T-cell (primary cell): ENCODE measurements around the gene ABHD16A. TPM values are rescaled to one million over a fixed set of nuclear protein-coding genes. Genes with fewer than 3 reads are reported as not detected.

Experiments used
- ATAC-seq, 4 experiments: fragments of 200-7000 bp in 3 of 4; fragments of 150-1000 bp in 1 of 4; cut with Tn5 transposase; replicated peaks in 1 of 4; 1 replicate in 3 of 4; 2 replicates in 1 of 4; pipeline ENCODE4 v1.10.0; 2021; ENCODE audit warnings: moderate library complexity in 3 of 4, mild to moderate bottlenecking in 2 of 4, moderate number of reproducible peaks in 1 of 4
- CTCF ChIA-PET, 2 donors: fragments of 300-600 bp; sonication (Branson Sonifier 250); formaldehyde crosslinking; loops; one replicate each; lab custom pipeline; 2022; ENCODE audit warnings: antibody characterized with exemption in 2 of 2; lab: Charles Lee
- POLR2A ChIA-PET, 2 donors: fragments of 300-600 bp; sonication (Branson Sonifier 250); formaldehyde crosslinking; loops; one replicate each; lab custom pipeline; 2022; ENCODE audit warnings: antibody characterized with exemption in 2 of 2; lab: Charles Lee
- DNase-seq, 35 experiments: peaks; one replicate each; pipeline versions ENCODE4 v3.0.0 to v3.0.0-alpha.2; 2013 to 2023
- H3K27ac ChIP-seq: one replicate; pipeline ENCODE4 v1.5.1; 2013; ENCODE audit warnings: low read length
- H3K27me3 ChIP-seq, 2 experiments: replicated peaks in 1 of 2; 1 replicate in 1 of 2; 2 replicates in 1 of 2; pipeline versions ENCODE4 v1.6.1 to v1.7.0; 2013; ENCODE audit warnings: low read length in 1 of 2, mixed read lengths in 1 of 2; ENCODE audit not compliant: control insufficient read depth in 2 of 2, insufficient read depth in 2 of 2; ENCODE audit errors: extremely low read depth in 1 of 2
- H3K36me3 ChIP-seq, 2 donors: 1 replicate in 1 of 2; 2 replicates in 1 of 2; pipeline versions ENCODE4 v1.6.1 to v1.7.0; 2013; ENCODE audit warnings: low read length in 1 of 2; ENCODE audit not compliant: control insufficient read depth in 2 of 2, insufficient read depth in 1 of 2; ENCODE audit errors: extremely low read depth in 1 of 2
- H3K4me1 ChIP-seq, 2 experiments: 1 replicate in 1 of 2; 2 replicates in 1 of 2; pipeline versions ENCODE4 v1.6.1 to v1.7.0; 2013; ENCODE audit warnings: low read length in 2 of 2, mixed read lengths in 1 of 2; ENCODE audit not compliant: insufficient read depth in 2 of 2, control insufficient read depth in 1 of 2; ENCODE audit errors: extremely low read depth in 1 of 2
- H3K4me3 ChIP-seq, 2 donors: 1 replicate in 1 of 2; 2 replicates in 1 of 2; pipeline versions ENCODE4 v1.5.1 to v1.7.0; 2013; ENCODE audit warnings: mild to moderate bottlenecking in 2 of 2, low read length in 1 of 2, moderate library complexity in 1 of 2; ENCODE audit not compliant: control insufficient read depth in 1 of 2; ENCODE audit errors: extremely low read depth in 1 of 2
- H3K9me3 ChIP-seq: 2 replicates; pipeline ENCODE4 v1.7.0; 2013
- H3K27ac Mint-ChIP-seq, 2 donors: one replicate each; pipeline ENCODE4 v1.8.0; 2020 to 2021; ENCODE audit warnings: mild to moderate bottlenecking in 2 of 2, mixed read lengths in 2 of 2
- H3K27me3 Mint-ChIP-seq, 2 donors: one replicate each; pipeline ENCODE4 v1.8.0; 2021 to 2022; ENCODE audit warnings: mixed read lengths in 2 of 2
- H3K36me3 Mint-ChIP-seq: one replicate; pipeline ENCODE4 v1.8.0; 2021; ENCODE audit warnings: mixed read lengths
- H3K4me1 Mint-ChIP-seq, 3 donors: one replicate each; pipeline ENCODE4 v1.8.0; 2020 to 2022; ENCODE audit warnings: mixed read lengths in 3 of 3, mild to moderate bottlenecking in 1 of 3
- H3K4me3 Mint-ChIP-seq, 3 donors: one replicate each; pipeline ENCODE4 v1.8.0; 2020 to 2022; ENCODE audit warnings: mild to moderate bottlenecking in 3 of 3, mixed read lengths in 3 of 3, moderate library complexity in 3 of 3
- H3K9me3 Mint-ChIP-seq, 3 donors: one replicate each; pipeline ENCODE4 v1.8.0; 2020 to 2022; ENCODE audit warnings: mixed read lengths in 3 of 3
- WGBS: methylation state at CpG from one replicate; pipeline ENCODE4 v1.1.5; 2013; ENCODE audit warnings: missing lambda C conversion rate; ENCODE audit not compliant: insufficient coverage; 5-methylcytosine and 5-hydroxymethylcytosine counted together
- total RNA-seq, 35 experiments: library from RNA in 6 of 35; stranded (reverse) in 6 of 35; fragments of 120-200 nt in 1 of 35; gene quantifications; one replicate each; pipeline versions ENCODE4 v1.2.1 to v1.2.4 and lab custom pipeline; 2013 to 2026

Gene ABHD16A
- total RNA-seq, 5 donors from 2014 or later (not counting 1 experiment from before 2014, with no cell fraction given) = 58.2 to 74.4 (median 61.2) TPM

DNA sequence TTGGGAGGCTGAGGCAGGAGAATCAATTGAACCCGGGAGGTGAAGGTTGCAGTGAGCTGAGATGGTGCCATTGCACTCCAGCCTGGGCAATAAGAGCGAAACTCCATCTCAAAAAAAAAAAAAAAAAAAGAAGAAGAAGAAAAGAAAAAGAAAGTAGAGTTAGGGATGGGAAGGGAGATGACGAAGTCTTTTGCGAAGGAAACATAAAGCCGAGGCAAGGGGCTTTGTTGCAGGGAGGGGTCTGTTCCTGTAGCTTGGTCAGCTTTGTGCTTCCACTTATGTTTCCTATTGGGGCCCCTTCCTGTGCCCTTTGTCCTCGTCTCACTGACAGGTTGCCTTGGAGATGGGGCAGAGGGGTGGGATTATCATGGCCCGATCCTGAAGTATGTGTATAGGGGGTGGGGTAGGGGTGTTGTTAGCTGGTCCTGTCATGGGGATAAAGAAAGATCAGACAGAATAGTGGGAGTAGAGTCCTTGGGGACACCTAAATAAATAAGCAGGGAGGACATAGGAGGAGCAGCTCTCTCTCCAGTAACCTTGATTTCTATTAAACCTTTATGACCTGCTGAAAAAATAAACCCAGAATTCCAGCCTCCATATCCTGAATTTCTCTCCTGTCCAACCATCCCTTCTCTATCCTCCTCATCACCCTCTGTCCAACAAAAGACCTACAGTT, 34.3 kb upstream of the ABHD16A start:
- Histone ChIP-seq H3K4me1 (peaks cover 45 to 69% of the 10 kb centered on the region in 2 experiments), H3K27ac (peak overlapping the region; percentile 81), H3K4me3 (peak overlapping the region; percentile 14 to 60), H3K9me3 (no peaks in the 10 kb centered on the region), H3K27me3 (no peaks in the 10 kb centered on the region), H3K36me3 (peaks cover 4 to 18% of the 10 kb centered on the region in 2 donors)
- DNase-seq (peak in 1 of 35 experiments; percentile 32), ATAC-seq (no peak)
- Mint-ChIP-seq H3K36me3 (peaks cover 15% of the 10 kb centered on the region), H3K4me3 (peak overlapping the region; percentile 91 to 95 (median 92)), H3K4me1 (peaks cover 70 to 81% (median 75%) of the 10 kb centered on the region in 3 donors), H3K27ac (peak overlapping the region; percentile 73 to 95), H3K27me3 (no peaks in the 10 kb centered on the region), H3K9me3 (no peaks in the 10 kb centered on the region)
- ChIA-PET POLR2A (interaction anchor here in 1 of 2 donors (0.6 to 1.4 kb wide), 4 partner anchors 34 to 392 kb away, joined by 3 to 4 read pairs (median 3); partner anchors contain the start of gene ABHD16A), CTCF (interaction anchor here (0.6 to 3.1 kb wide), 13 partner anchors 8 to 163 kb away, joined by 3 to 18 read pairs (median 7); partner anchors contain the start of genes DDAH2 (in 1 of the 2), HSPA1B (in 1 of the 2), LSM2 (in 1 of the 2) and NEU1 (in 1 of the 2))
- 21% methylated on average over 5 of the region's 7 CpGs for WGBS

DNA sequence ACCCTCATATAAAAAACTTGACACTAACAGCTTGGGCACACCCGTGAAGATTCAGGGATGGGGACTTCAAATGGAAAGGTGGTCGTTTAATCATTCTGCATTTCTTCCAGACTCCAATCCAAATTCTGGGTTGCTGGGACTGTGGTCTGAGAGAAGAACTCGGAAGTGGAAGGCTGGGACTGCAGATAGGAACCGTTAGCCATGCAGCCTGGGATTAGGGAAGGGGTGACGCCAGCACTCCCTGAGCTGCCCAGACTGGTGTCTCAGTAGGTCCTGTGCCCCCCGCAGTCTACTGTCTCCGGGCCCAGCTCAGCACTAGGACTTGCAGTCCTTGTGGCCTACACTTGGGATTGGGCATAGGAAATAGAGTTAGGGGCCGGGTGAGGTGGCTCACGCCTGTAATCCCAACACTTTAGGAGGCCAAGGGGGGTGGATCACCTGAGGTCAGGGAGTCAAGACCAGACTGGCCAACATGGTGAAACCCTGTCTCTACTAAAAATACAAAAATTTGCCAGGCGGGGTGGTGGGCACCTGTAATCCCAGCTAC, 33.7 kb upstream of the ABHD16A start:
- Histone ChIP-seq H3K27ac (peak overlapping the region; percentile 81), H3K4me1 (peaks cover 45 to 70% of the 10 kb centered on the region in 2 experiments), H3K27me3 (no peaks in the 10 kb centered on the region), H3K36me3 (peaks cover 4 to 24% of the 10 kb centered on the region in 2 donors), H3K4me3 (peak overlapping the region; percentile 85 to 90), H3K9me3 (no peaks in the 10 kb centered on the region)
- WGBS = 0% methylated on average over 2 of the region's 10 CpGs
- H3K4me3 Mint-ChIP-seq = peak overlapping the region; percentile 91 to 95 (median 92)
- peak overlapping the region; percentile 95 to 97 for H3K27ac Mint-ChIP-seq
- ChIA-PET CTCF (interaction anchor here (0.6 to 1.7 kb wide), 5 partner anchors 7 to 93 kb away, joined by 3 to 9 read pairs (median 5); no protein-coding TSS in a partner anchor), POLR2A (interaction anchor here in 1 of 2 donors (0.5 kb wide), 1 partner anchor 74 kb away, joined by 5 read pairs; no protein-coding TSS in a partner anchor)
- H3K36me3 Mint-ChIP-seq = peaks cover 19% of the 10 kb centered on the region
- H3K4me1 Mint-ChIP-seq = peaks cover 73 to 83% (median 75%) of the 10 kb centered on the region in 3 donors
- no peak for DNase-seq
- no peak for ATAC-seq
- H3K9me3 Mint-ChIP-seq = no peaks in the 10 kb centered on the region
- H3K27me3 Mint-ChIP-seq = no peaks in the 10 kb centered on the region

DNA sequence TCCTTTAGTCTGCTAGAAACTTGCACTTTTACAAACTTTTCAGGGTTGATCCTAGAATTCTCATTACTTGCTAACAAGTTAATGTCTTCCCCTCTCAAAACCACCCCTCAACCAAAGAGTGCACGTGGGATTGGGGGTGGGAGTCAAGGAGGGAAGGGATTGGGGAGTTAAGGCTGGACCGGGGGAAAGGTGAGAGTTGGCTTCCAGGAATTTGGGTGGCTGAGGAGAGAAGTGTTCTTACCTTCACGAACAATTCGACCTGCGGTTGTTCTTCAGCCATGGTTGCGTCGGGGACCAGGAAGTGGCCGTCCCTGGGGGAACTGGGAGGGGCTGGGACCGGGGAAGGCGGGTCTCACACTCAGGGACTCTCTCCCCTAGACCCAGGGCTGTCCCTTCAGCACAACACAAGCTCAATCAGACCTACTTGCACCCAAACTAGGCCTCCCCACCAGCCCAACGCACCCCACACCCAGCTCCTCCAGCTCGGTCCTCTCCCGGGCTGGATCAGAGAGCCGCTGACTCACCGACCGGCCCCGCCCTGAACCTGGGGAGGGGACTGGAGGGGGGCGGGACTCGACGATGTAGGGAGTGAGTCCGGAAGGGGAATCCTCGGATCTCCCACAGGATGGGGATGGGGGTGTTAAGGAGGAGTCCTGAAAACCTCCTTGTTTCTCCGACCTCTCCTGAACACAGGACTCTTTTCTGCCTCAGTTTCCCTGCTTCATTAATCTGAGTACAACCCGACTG, 33.1 kb upstream of the ABHD16A start, which contains the start of gene CLIC1:
Gene CLIC1 (minus strand): TSS at position 510 of the 747 bp plus-strand sequence. CDS start 230 bp downstream, at position 280.
- peaks cover 4 to 30% of the 10 kb centered on the region in 2 donors for H3K36me3 ChIP-seq
- H3K4me1 ChIP-seq = peaks cover 45 to 70% of the 10 kb centered on the region in 2 experiments
- Mint-ChIP-seq H3K27ac (peak within 1 kb of the TSS; percentile 95 to 97), H3K9me3 (no peaks in the 10 kb centered on the region), H3K27me3 (no peaks in the 10 kb centered on the region), H3K36me3 (peaks cover 19% of the 10 kb centered on the region), H3K4me1 (peaks cover 73 to 83% (median 77%) of the 10 kb centered on the region in 3 donors), H3K4me3 (peak within 1 kb of the TSS; percentile 91 to 95 (median 92))
- ATAC-seq = peak; percentile 6 to 23 (median 16)
- H3K9me3 ChIP-seq = no peaks in the 10 kb centered on the region
- DNase-seq = peak in 32 of 35 experiments; percentile 7 to 79 (median 46)
- ChIA-PET CTCF (interaction anchor here in 1 of 2 donors (1.0 to 1.7 kb wide), 3 partner anchors 8 to 94 kb away, joined by 4 to 9 read pairs (median 5); no protein-coding TSS in a partner anchor), POLR2A (interaction anchor here in 1 of 2 donors (0.5 kb wide), 1 partner anchor 74 kb away, joined by 5 read pairs; no protein-coding TSS in a partner anchor)
- 0% methylated on average over 6 of the region's 24 CpGs for WGBS
- peak within 1 kb of the TSS; percentile 85 to 90 for H3K4me3 ChIP-seq
- H3K27me3 ChIP-seq = no peaks in the 10 kb centered on the region
- H3K27ac ChIP-seq = peak within 1 kb of the TSS; percentile 81

DNA sequence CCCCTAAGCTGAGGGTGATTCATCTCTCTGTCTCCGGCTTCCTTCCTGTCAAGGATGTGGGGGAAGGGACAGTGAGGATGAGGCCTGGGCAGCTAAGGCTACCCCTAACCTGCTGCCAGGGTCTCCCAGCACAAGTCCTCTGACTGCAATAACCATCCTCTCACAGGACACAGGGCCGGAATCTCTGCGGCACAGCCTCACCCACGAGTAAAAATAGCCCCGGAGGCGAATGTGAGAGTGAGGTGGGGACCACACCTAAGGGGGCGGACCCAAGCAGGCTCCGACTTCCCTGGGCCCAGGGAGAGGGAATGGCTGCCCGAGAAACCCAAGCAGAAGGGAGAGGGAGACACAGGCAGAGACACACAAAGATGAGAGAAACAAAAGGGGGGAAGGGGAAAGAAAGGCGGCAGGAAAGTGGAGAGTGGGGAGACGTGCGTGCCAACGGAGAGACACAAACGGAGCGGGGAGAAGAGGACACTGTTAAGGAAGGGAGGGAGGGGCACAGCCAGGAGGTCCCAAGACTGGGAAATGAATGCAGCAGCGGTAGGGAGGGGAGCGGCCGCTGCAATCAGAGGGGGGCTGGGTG, 31.8 kb upstream of the ABHD16A start:
- CTCF ChIA-PET = interaction anchor here in 1 of 2 donors (0.6 to 1.7 kb wide), 2 partner anchors 16 to 35 kb away, joined by 3 to 5 read pairs; no protein-coding TSS in a partner anchor

DNA sequence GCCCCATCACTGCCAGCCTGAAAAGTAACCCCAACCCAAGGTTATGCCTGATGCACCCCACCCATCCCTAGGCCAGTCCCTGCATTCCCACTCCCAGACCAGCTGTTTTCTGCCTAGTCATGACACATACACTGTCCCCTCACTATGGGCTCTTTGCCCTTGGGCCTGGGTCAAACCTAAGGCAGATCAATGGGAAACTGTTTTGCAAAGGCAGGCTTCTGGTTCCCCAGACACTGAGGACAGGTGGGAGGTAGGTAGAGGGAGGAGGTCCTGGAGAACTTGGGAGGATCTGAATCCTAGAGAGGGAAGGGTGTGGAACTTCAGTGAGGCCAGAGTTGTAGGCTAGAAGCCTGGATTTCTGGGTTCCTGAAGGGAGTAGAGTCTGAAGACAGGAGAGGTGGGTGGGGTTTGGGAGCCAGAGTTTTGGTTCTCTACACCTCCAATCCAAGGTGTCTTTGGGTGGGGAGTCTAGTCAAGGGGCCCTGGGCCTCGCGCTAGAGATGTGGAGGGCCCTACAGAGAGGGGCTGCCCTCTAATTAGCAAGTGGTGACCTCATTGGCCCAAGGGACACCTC, 31.2 kb upstream of the ABHD16A start:
- Histone ChIP-seq H3K27me3 (no peaks in the 10 kb centered on the region), H3K4me1 (peaks cover 42 to 72% of the 10 kb centered on the region in 2 experiments), H3K9me3 (no peaks in the 10 kb centered on the region), H3K36me3 (peaks cover 4 to 36% of the 10 kb centered on the region in 2 donors), H3K27ac (peak overlapping the region; percentile 81), H3K4me3 (peak overlapping the region; percentile 85 to 90)
- POLR2A ChIA-PET = no interaction called here
- Mint-ChIP-seq H3K4me1 (peaks cover 68 to 78% (median 77%) of the 10 kb centered on the region in 3 donors), H3K9me3 (no peaks in the 10 kb centered on the region), H3K27ac (peak overlapping the region; percentile 95 to 97), H3K4me3 (peak overlapping the region; percentile 91 to 95 (median 92)), H3K36me3 (peaks cover 19% of the 10 kb centered on the region), H3K27me3 (no peaks in the 10 kb centered on the region)
- CTCF ChIA-PET = no interaction called here
- ATAC-seq (no peak), DNase-seq (peak in 1 of 35 experiments; percentile 28)
- WGBS = no CpG with 5 or more reads among the region's 2 CpGs

More for the DNA sequence above, 31.8 kb upstream of the ABHD16A start:
- Histone ChIP-seq H3K27me3 (no peaks in the 10 kb centered on the region), H3K36me3 (peaks cover 4 to 36% of the 10 kb centered on the region in 2 donors), H3K27ac (peak overlapping the region; percentile 81), H3K4me3 (peak overlapping the region; percentile 85 to 90), H3K9me3 (no peaks in the 10 kb centered on the region), H3K4me1 (peaks cover 42 to 71% of the 10 kb centered on the region in 2 experiments)
- DNase-seq (peak in 11 of 35 experiments; percentile 29 to 73 (median 37)), ATAC-seq (peak in 3 of 4 experiments; percentile 36 to 51 (median 39))
- peak overlapping the region; percentile 91 to 95 (median 92) for H3K4me3 Mint-ChIP-seq
- 2% methylated on average over 9 of the region's 18 CpGs for WGBS
- POLR2A ChIA-PET = no interaction called here
- peaks cover 19% of the 10 kb centered on the region for H3K36me3 Mint-ChIP-seq
- H3K27ac Mint-ChIP-seq = peak overlapping the region; percentile 95 to 97
- H3K9me3 Mint-ChIP-seq = no peaks in the 10 kb centered on the region
- H3K4me1 Mint-ChIP-seq = peaks cover 72 to 81% (median 80%) of the 10 kb centered on the region in 3 donors
- no peaks in the 10 kb centered on the region for H3K27me3 Mint-ChIP-seq
